Activated naive CD8-positive, alpha-beta T cell treated with anti-CD3 and anti-CD28 coated beads for 36 hours (primary cell): ENCODE results near the gene PTPRN2. TPM values are rescaled to one million over a fixed set of nuclear protein-coding genes. Genes with fewer than 3 reads are reported as not detected.
"Not testable (repeated sequence)": the region's sequence is repeated elsewhere in the genome, so short reads cannot be mapped to it uniquely, and the experiment has no call there.

Experiments used
- DNase-seq: peaks from one replicate; pipeline ENCODE4 v3.0.0; 2021
- H3K27ac Mint-ChIP-seq: one replicate; pipeline ENCODE4 v1.8.0; 2022; ENCODE audit warnings: mild to moderate bottlenecking, moderate library complexity, mixed read lengths
- H3K27me3 Mint-ChIP-seq: one replicate; pipeline ENCODE4 v1.8.0; 2022; ENCODE audit warnings: mild to moderate bottlenecking, mixed read lengths
- H3K36me3 Mint-ChIP-seq: one replicate; pipeline ENCODE4 v1.8.0; 2021; ENCODE audit warnings: mild to moderate bottlenecking, mixed read lengths
- H3K4me1 Mint-ChIP-seq: one replicate; pipeline ENCODE4 v1.8.0; 2021; ENCODE audit warnings: mixed read lengths
- H3K4me3 Mint-ChIP-seq: one replicate; pipeline ENCODE4 v1.8.0; 2022; ENCODE audit warnings: mild to moderate bottlenecking, moderate library complexity, mixed read lengths
- H3K9me3 Mint-ChIP-seq: one replicate; pipeline ENCODE4 v1.8.0; 2022; ENCODE audit warnings: mixed read lengths
- total RNA-seq, 2 experiments: library from RNA; stranded (reverse); gene quantifications; one replicate each; pipeline ENCODE4 v1.2.3, GENCODE V29; 2021

Gene PTPRN2
- total RNA-seq, 2 experiments from 2014 or later, result 0.72 to 0.74 TPM

GRCh38 chr7:158331826-158332450 lies 255.7 kb downstream of the PTPRN2 start:
- H3K27ac Mint-ChIP-seq, H3K4me1 Mint-ChIP-seq, DNase-seq, H3K4me3 Mint-ChIP-seq, H3K27me3 Mint-ChIP-seq: not testable (repeated sequence)
- Mint-ChIP-seq H3K9me3 (peaks cover 45% of the 10 kb centered on the region), H3K36me3 (peaks cover 19% of the 10 kb centered on the region)

- no peaks in the 10 kb centered on the region for H3K27me3 Mint-ChIP-seq
- no peaks in the 10 kb centered on the region for H3K4me1 Mint-ChIP-seq
- DNase-seq, result no peak
- no peak overlapping the region for H3K4me3 Mint-ChIP-seq
- peaks cover 39% of the 10 kb centered on the region for H3K9me3 Mint-ChIP-seq
- peaks cover 14% of the 10 kb centered on the region for H3K36me3 Mint-ChIP-seq
- H3K27ac Mint-ChIP-seq, result no peak overlapping the region
These were observed 257.9 kb downstream of the PTPRN2 start for GRCh38 chr7:158329686-158330085.

- DNase-seq, result no peak
- Mint-ChIP-seq H3K27me3 (no peaks in the 10 kb centered on the region), H3K9me3 (peaks cover 36% of the 10 kb centered on the region), H3K27ac (no peak overlapping the region), H3K4me1 (no peaks in the 10 kb centered on the region), H3K36me3 (peaks cover 14% of the 10 kb centered on the region), H3K4me3 (no peak overlapping the region)
These were observed 258.5 kb downstream of the PTPRN2 start for GRCh38 chr7:158329014-158329610.

- no peak for DNase-seq
- H3K27ac Mint-ChIP-seq, result no peak overlapping the region
These were observed 259.1 kb downstream of the PTPRN2 start for GRCh38 chr7:158328376-158329013.

GRCh38 chr7:158327571-158328180 lies 259.9 kb downstream of the PTPRN2 start:
- H3K27me3 Mint-ChIP-seq, result no peaks in the 10 kb centered on the region
- H3K9me3 Mint-ChIP-seq, result peaks cover 25% of the 10 kb centered on the region
- no peak for DNase-seq
- H3K4me3 Mint-ChIP-seq, result no peak overlapping the region
- peaks cover 10% of the 10 kb centered on the region for H3K36me3 Mint-ChIP-seq
- no peaks in the 10 kb centered on the region for H3K4me1 Mint-ChIP-seq
- no peak overlapping the region for H3K27ac Mint-ChIP-seq

More at GRCh38 chr7:158328376-158329013, 259.1 kb downstream of the PTPRN2 start:
- Mint-ChIP-seq H3K27me3 (no peaks in the 10 kb centered on the region), H3K9me3 (peaks cover 32% of the 10 kb centered on the region), H3K4me1 (no peaks in the 10 kb centered on the region), H3K36me3 (peaks cover 14% of the 10 kb centered on the region), H3K4me3 (no peak overlapping the region)

- Mint-ChIP-seq H3K27me3 (peaks cover under 1% of the 10 kb centered on the region), H3K36me3 (peaks cover 3% of the 10 kb centered on the region), H3K9me3 (peaks cover 18% of the 10 kb centered on the region), H3K27ac (no peak overlapping the region), H3K4me1 (no peaks in the 10 kb centered on the region), H3K4me3 (no peak overlapping the region)
- DNase-seq, result no peak
These were observed 260.6 kb downstream of the PTPRN2 start for GRCh38 chr7:158327012-158327411.

GRCh38 chr7:158325530-158326381 lies 261.9 kb downstream of the PTPRN2 start:
- H3K27me3 Mint-ChIP-seq, result peaks cover 8% of the 10 kb centered on the region
- no peaks in the 10 kb centered on the region for H3K36me3 Mint-ChIP-seq
- no peaks in the 10 kb centered on the region for H3K4me1 Mint-ChIP-seq
- H3K27ac Mint-ChIP-seq, result no peak overlapping the region
- peaks cover 10% of the 10 kb centered on the region for H3K9me3 Mint-ChIP-seq
- DNase-seq, result no peak
- H3K4me3 Mint-ChIP-seq, result no peak overlapping the region

GRCh38 chr7:158324397-158325360 lies 262.9 kb downstream of the PTPRN2 start:
- H3K4me1 Mint-ChIP-seq, result no peaks in the 10 kb centered on the region
- H3K36me3 Mint-ChIP-seq, result no peaks in the 10 kb centered on the region
- peaks cover 14% of the 10 kb centered on the region for H3K27me3 Mint-ChIP-seq
- H3K9me3 Mint-ChIP-seq, result peaks cover 10% of the 10 kb centered on the region
- H3K27ac Mint-ChIP-seq, result no peak overlapping the region
- no peak for DNase-seq
- no peak overlapping the region for H3K4me3 Mint-ChIP-seq

GRCh38 chr7:158323741-158324396 lies 263.8 kb downstream of the PTPRN2 start:
- Mint-ChIP-seq H3K36me3 (no peaks in the 10 kb centered on the region), H3K9me3 (peaks cover 10% of the 10 kb centered on the region), H3K27ac (no peak overlapping the region), H3K4me3 (no peak overlapping the region), H3K27me3 (peaks cover 14% of the 10 kb centered on the region), H3K4me1 (no peaks in the 10 kb centered on the region)
- no peak for DNase-seq

GRCh38 chr7:158322616-158323530 lies 264.8 kb downstream of the PTPRN2 start:
- H3K9me3 Mint-ChIP-seq, result peaks cover 10% of the 10 kb centered on the region
- H3K4me3 Mint-ChIP-seq, result no peak overlapping the region
- no peaks in the 10 kb centered on the region for H3K36me3 Mint-ChIP-seq

GRCh38 chr7:158321936-158322615 lies 265.5 kb downstream of the PTPRN2 start:
- Mint-ChIP-seq H3K27me3 (peaks cover 21% of the 10 kb centered on the region), H3K36me3 (no peaks in the 10 kb centered on the region), H3K4me3 (no peak overlapping the region), H3K4me1 (no peaks in the 10 kb centered on the region), H3K27ac (no peak overlapping the region), H3K9me3 (peaks cover 7% of the 10 kb centered on the region)
- no peak for DNase-seq

More at GRCh38 chr7:158322616-158323530, 264.8 kb downstream of the PTPRN2 start:
- DNase-seq, result no peak
- H3K4me1 Mint-ChIP-seq, result no peaks in the 10 kb centered on the region
- no peak overlapping the region for H3K27ac Mint-ChIP-seq
- H3K27me3 Mint-ChIP-seq, result peaks cover 14% of the 10 kb centered on the region

- no peak overlapping the region for H3K4me3 Mint-ChIP-seq
- H3K4me1 Mint-ChIP-seq, result no peaks in the 10 kb centered on the region
- H3K27ac Mint-ChIP-seq, result no peak overlapping the region
- H3K36me3 Mint-ChIP-seq, result no peaks in the 10 kb centered on the region
- DNase-seq, result no peak
- peaks cover 27% of the 10 kb centered on the region for H3K27me3 Mint-ChIP-seq
- no peaks in the 10 kb centered on the region for H3K9me3 Mint-ChIP-seq
These were observed 266.4 kb downstream of the PTPRN2 start for GRCh38 chr7:158321056-158321700.
